H1 (cell line): ENCODE measurements around the gene TCF20. TPM values are rescaled to one million over a fixed set of nuclear protein-coding genes. Genes with fewer than 3 reads are reported as not detected.
A peak's percentile ranks its signal among the peaks of the same experiment; 100 is the strongest.

Experiments
- CTCF ChIA-PET: fragments of 300-600 bp; sonication (Branson Sonifier 250); formaldehyde crosslinking; loops from one replicate; lab custom pipeline; 2021; ENCODE audit not compliant: partially characterized antibody; lab: Charles Lee
- POLR2A ChIA-PET: fragments of 300-600 bp; sonication (Branson Sonifier 250); formaldehyde crosslinking; loops from one replicate; lab custom pipeline; 2021; ENCODE audit warnings: inconsistent platforms; ENCODE audit not compliant: partially characterized antibody; lab: Charles Lee
- DNase-seq, 2 experiments: peaks; one replicate each; pipeline versions ENCODE4 v3.0.0 to v3.0.0-alpha.2; 2010 to 2022; ENCODE audit warnings: low spot score in 2 of 2, low read depth in 1 of 2, mixed read lengths in 1 of 2
- FAIRE-seq: peaks from 2 replicates; lab custom pipeline; 2011; peaks lifted over from hg19 to GRCh38; lab: Jason Lieb, UNC
- H2AFZ ChIP-seq: 2 replicates; pipeline ENCODE4 v1.8.1; 2012; ENCODE audit warnings: low read length, inconsistent platforms
- H2AK5ac ChIP-seq: 2 replicates; pipeline ENCODE4 v1.6.1; 2013; ENCODE audit warnings: low read depth, low read length
- H2BK120ac ChIP-seq: replicated peaks from 2 replicates; pipeline ENCODE3; 2013; ENCODE audit warnings: low read depth, low read length, inconsistent platforms
- H2BK12ac ChIP-seq: 2 replicates; pipeline ENCODE4 v1.6.1; 2013; ENCODE audit warnings: low read depth, low read length
- H2BK15ac ChIP-seq: 2 replicates; pipeline ENCODE4 v1.6.1; 2013; ENCODE audit warnings: low read length
- H2BK20ac ChIP-seq: 2 replicates; pipeline ENCODE4 v1.6.1; 2013; ENCODE audit warnings: low read length
- H2BK5ac ChIP-seq: 2 replicates; pipeline ENCODE4 v1.6.1; 2013; ENCODE audit warnings: low read depth, low read length
- H3K14ac ChIP-seq: 2 replicates; pipeline ENCODE4 v1.6.1; 2013; ENCODE audit warnings: inconsistent platforms; ENCODE audit not compliant: insufficient read length
- H3K18ac ChIP-seq: 2 replicates; pipeline ENCODE4 v1.6.1; 2013; ENCODE audit warnings: low read length; ENCODE audit errors: extremely low read depth
- H3K23ac ChIP-seq: 2 replicates; pipeline ENCODE4 v1.6.1; 2013; ENCODE audit warnings: inconsistent platforms; ENCODE audit not compliant: insufficient read length
- H3K23me2 ChIP-seq: 2 replicates; pipeline ENCODE4 v1.6.1; 2013; ENCODE audit warnings: low read depth, low read length
- H3K27ac ChIP-seq: 2 replicates; pipeline ENCODE4 v1.6.1; 2011; ENCODE audit warnings: low read depth, low read length, inconsistent platforms
- H3K27me3 ChIP-seq, 4 experiments: replicated peaks in 1 of 4; 1 replicate in 1 of 4; 2 replicates in 3 of 4; pipeline versions ENCODE4 v1.6.1 to v1.8.1; 2011 to 2013; ENCODE audit warnings: low read length in 3 of 4, mild to moderate bottlenecking in 3 of 4, inconsistent platforms in 2 of 4, mixed read lengths in 2 of 4, moderate library complexity in 1 of 4; ENCODE audit not compliant: control insufficient read depth in 3 of 4, insufficient read depth in 3 of 4; ENCODE audit errors: extremely low read depth in 1 of 4
- H3K36me3 ChIP-seq, 4 experiments: 2 replicates each; pipeline versions ENCODE4 v1.6.1 to v1.8.1; 2011 to 2013; ENCODE audit warnings: mild to moderate bottlenecking in 4 of 4, low read length in 3 of 4, moderate library complexity in 2 of 4, control low read depth in 1 of 4, inconsistent platforms in 1 of 4; ENCODE audit not compliant: insufficient read depth in 4 of 4, control insufficient read depth in 2 of 4
- H3K4ac ChIP-seq: replicated peaks from 2 replicates; pipeline ENCODE3; 2013; ENCODE audit warnings: low read length, low read depth, mixed read lengths, inconsistent platforms; ENCODE audit not compliant: insufficient read length
- H3K4me1 ChIP-seq, 4 experiments: replicated peaks in 1 of 4; 1 replicate in 1 of 4; 2 replicates in 3 of 4; pipeline versions ENCODE4 v1.6.1 to v1.8.1; 2011 to 2013; ENCODE audit warnings: low read length in 3 of 4, inconsistent platforms in 2 of 4, mixed read lengths in 1 of 4; ENCODE audit not compliant: insufficient read depth in 4 of 4, control insufficient read depth in 3 of 4
- H3K4me2 ChIP-seq, 2 experiments: 2 replicates each; pipeline versions ENCODE4 v1.6.1 to v1.8.1; 2011 to 2013; ENCODE audit warnings: low read depth in 2 of 2, low read length in 2 of 2, control low read depth in 1 of 2, inconsistent platforms in 1 of 2, mild to moderate bottlenecking in 1 of 2; ENCODE audit not compliant: insufficient read depth in 1 of 2
- H3K4me3 ChIP-seq, 4 experiments: fragments of 200-600, 300-600 bp in 1 of 4; sonication (generic), shearing (Covaris generic), sonication (Bioruptor Twin) in 1 of 4; 2 replicates each; pipeline versions ENCODE4 v1.5.1 to v1.8.1; 2011 to 2016; ENCODE audit warnings: low read length in 4 of 4, low read depth in 3 of 4, control low read depth in 2 of 4, inconsistent platforms in 2 of 4, mild to moderate bottlenecking in 2 of 4, mixed read lengths in 1 of 4, moderate library complexity in 1 of 4; ENCODE audit not compliant: insufficient read depth in 2 of 4; ENCODE audit errors: extremely low read depth in 1 of 4
- H3K56ac ChIP-seq: replicated peaks from 2 replicates; pipeline ENCODE3; 2013; ENCODE audit warnings: low read depth, mild to moderate bottlenecking, mixed read lengths, low read length, inconsistent platforms; ENCODE audit not compliant: insufficient read length
- H3K79me1 ChIP-seq: 2 replicates; pipeline ENCODE4 v1.6.1; 2013; ENCODE audit warnings: low read depth, low read length, control low read depth
- H3K79me2 ChIP-seq, 2 experiments: 2 replicates each; pipeline versions ENCODE4 v1.6.1 to v1.8.1; 2012 to 2013; ENCODE audit warnings: low read length in 2 of 2, mild to moderate bottlenecking in 2 of 2, inconsistent platforms in 1 of 2; ENCODE audit not compliant: insufficient read depth in 2 of 2, control insufficient read depth in 1 of 2
- H3K9ac ChIP-seq, 4 experiments: replicated peaks in 1 of 4; 1 replicate in 1 of 4; 2 replicates in 3 of 4; pipeline versions ENCODE4 v1.6.1 to v1.8.1; 2011 to 2013; ENCODE audit warnings: low read depth in 3 of 4, low read length in 3 of 4, control low read depth in 2 of 4, mild to moderate bottlenecking in 2 of 4, moderate library complexity in 2 of 4, inconsistent platforms in 1 of 4; ENCODE audit errors: extremely low read depth in 1 of 4
- H3K9me3 ChIP-seq, 2 experiments: 2 replicates each; pipeline versions ENCODE4 v1.6.1 to v1.8.1; 2012 to 2013; ENCODE audit warnings: mild to moderate bottlenecking in 2 of 2, moderate library complexity in 2 of 2, control low read depth in 1 of 2, inconsistent platforms in 1 of 2, low read depth in 1 of 2, low read length in 1 of 2, mixed read lengths in 1 of 2; ENCODE audit not compliant: insufficient read depth in 2 of 2
- H4K20me1 ChIP-seq, 2 experiments: replicated peaks in 1 of 2; 2 replicates each; pipeline versions ENCODE3 to v1.8.1; 2011 to 2013; ENCODE audit warnings: inconsistent platforms in 2 of 2, low read length in 2 of 2, mild to moderate bottlenecking in 1 of 2; ENCODE audit not compliant: insufficient read depth in 2 of 2, control insufficient read depth in 1 of 2
- H4K5ac ChIP-seq: 2 replicates; pipeline ENCODE4 v1.6.1; 2013; ENCODE audit warnings: low read length, low read depth, mixed read lengths, inconsistent platforms; ENCODE audit not compliant: insufficient read length
- H4K8ac ChIP-seq: 2 replicates; pipeline ENCODE4 v1.8.0; 2013; ENCODE audit warnings: mild to moderate bottlenecking, moderate library complexity, low read length, inconsistent platforms; ENCODE audit not compliant: insufficient read depth; ENCODE audit errors: extremely low read depth
- H4K91ac ChIP-seq: replicated peaks from 2 replicates; pipeline ENCODE3; 2013; ENCODE audit warnings: low read length, mixed read lengths, inconsistent platforms; ENCODE audit not compliant: insufficient read length
- CHD1 ChIP-seq: IDR thresholded peaks from 2 replicates; pipeline ENCODE4 v1.6.1; 2012; ENCODE audit warnings: low read depth, low read length, improper control_type of control experiment
- GTF2F1 ChIP-seq: IDR thresholded peaks from 2 replicates; pipeline ENCODE4 v1.6.1; 2012; ENCODE audit warnings: low read depth, low read length, improper control_type of control experiment, borderline replicate concordance
- MAX ChIP-seq: IDR thresholded peaks from 2 replicates; pipeline ENCODE4 v1.6.1; 2012; ENCODE audit warnings: inconsistent platforms
- SIN3A ChIP-seq, 2 experiments: IDR thresholded peaks in 1 of 2; conservative IDR thresholded peaks in 1 of 2; 2 replicates each; pipeline ENCODE4 v1.6.1; 2011 to 2012; ENCODE audit warnings: low read length in 2 of 2, improper control_type of control experiment in 1 of 2, low read depth in 1 of 2, mild to moderate bottlenecking in 1 of 2
- WGBS, 2 experiments: shearing (Covaris generic) in 1 of 2; methylation state at CpG; one replicate each; pipeline versions ENCODE4 v1.1.6 to v1.1.7; 2013 to 2015; ENCODE audit warnings: low lambda C conversion rate in 2 of 2, mixed read lengths in 2 of 2, inconsistent platforms in 1 of 2, low coverage in 1 of 2, missing lambda C conversion rate in 1 of 2; ENCODE audit not compliant: insufficient replicate concordance in 2 of 2, insufficient coverage in 1 of 2, insufficient read length in 1 of 2; ENCODE audit errors: extremely low coverage in 1 of 2, missing lambda C conversion rate in 1 of 2; 5-methylcytosine and 5-hydroxymethylcytosine counted together
- polyA plus RNA-seq, 7 experiments: library from polyadenylated mRNA; depleted of rRNA in 3 of 7; stranded (reverse) in 5 of 7; unstranded in 2 of 7; fragments of >200 nt in 5 of 7; fragments of 200-250 nt in 2 of 7; gene quantifications; 1 replicate in 5 of 7; 2 replicates in 1 of 7; 4 replicates in 1 of 7; pipeline versions ENCODE4 v1.2.1 to v1.2.3, GENCODE V29; 2011 to 2013; ENCODE audit warnings: missing spikeins in 2 of 7, mixed read lengths in 2 of 7
- total RNA-seq: library from RNA; stranded (reverse); fragmentation: NEBNext Ultra II Directional; extraction: Animal tissue kit (Norgen Biotek cat#: 25700); gene quantifications from 2 replicates; pipeline ENCODE4 v1.2.1, GENCODE V29; 2021

Gene TCF20
- total and polyA plus RNA-seq, 2 of the 8 experiments (the other 6 are each of a cell fraction or from before 2014, with no cell fraction given) = 22.0 to 79.8 TPM

- Histone ChIP-seq H3K27ac (no peak overlapping the region), H3K23ac (no peak overlapping the region), H3K27me3 (peaks cover 0 to 2% (median 0%) of the 10 kb centered on the region in 4 experiments; a peak in 4 of 7 replicates), H3K56ac (no peak overlapping the region), H2AK5ac (no peak overlapping the region), H3K79me1 (no peaks in the 10 kb centered on the region), H3K18ac (no peak overlapping the region), H4K20me1 (peaks cover 7 to 21% of the 10 kb centered on the region in 2 experiments), H3K4me3 (peak overlapping the region in 1 of 4 experiments; percentile 26; a peak in 1 of 8 replicates), H2BK15ac (no peak overlapping the region), H3K9me3 (no peaks in the 10 kb centered on the region), H4K91ac (no peak overlapping the region), H3K79me2 (no peaks in the 10 kb centered on the region; a peak in 1 of 4 replicates), H2BK5ac (no peak overlapping the region), H4K5ac (no peak overlapping the region), H3K23me2 (no peaks in the 10 kb centered on the region), H3K36me3 (no peaks in the 10 kb centered on the region), H3K4ac (no peak overlapping the region), H3K4me1 (peaks cover 14 to 58% (median 37%) of the 10 kb centered on the region in 4 experiments), H3K9ac (no peak overlapping the region), H2BK20ac (no peak overlapping the region), H2AFZ (no peak overlapping the region), H2BK12ac (no peak overlapping the region), H4K8ac (no peak overlapping the region), H3K4me2 (peak overlapping the region in 1 of 2 experiments; percentile 47; a peak in 1 of 4 replicates), H2BK120ac (no peak overlapping the region), H3K14ac (no peak overlapping the region)
- 44% methylated on average over 19 of the region's 22 CpGs; no CpG with 5 or more reads in 1 of the 2 experiments for WGBS, 2 experiments
- DNase-seq (peak in 1 of 2 experiments; percentile 92), FAIRE-seq (no peak)
- CTCF ChIA-PET = interaction anchor here (0.9 to 4.5 kb wide), 8 partner anchors 12 to 144 kb away, joined by 3 to 26 read pairs (median 8); no protein-coding TSS in a partner anchor
- POLR2A ChIA-PET = interaction anchor here (0.9 to 1.7 kb wide), 4 partner anchors 12 to 320 kb away, joined by 3 to 7 read pairs (median 4); partner anchors contain the start of gene POLDIP3
- TF ChIP-seq CHD1 = no peak
- peak; percentile 54; the same call in 1 of the 2 replicates for TF ChIP-seq MAX
- no peak for TF ChIP-seq GTF2F1
- TF ChIP-seq SIN3A (conservative IDR thresholded peaks at IDR 0.05 in 1 of 2, IDR thresholded peaks at IDR 0.05 in 1 of 2; ENCODE audit: low read depth in 1 of 2, low read length in 2 of 2) = peak; percentile 93 to 96
Observed at GRCh38 chr22:42294034-42294985, 23.9 kb upstream of the TCF20 start.
